GM18498 (cell line): ENCODE results near the gene TRAF7.
"Not testable (repeated sequence)": the region's sequence is repeated elsewhere in the genome, so short reads cannot be mapped to it uniquely, and the experiment has no call there.

Experiments used
- ATAC-seq: cut with Tn5 transposase; IDR thresholded peaks from one replicate; pipeline ENCODE4 v1.9.1; 2021; ENCODE audit warnings: mild to moderate bottlenecking, moderate library complexity; ENCODE audit not compliant: unreplicated experiment

Gene TRAF7

GRCh38 chr16:2197765-2198164, 42.2 kb downstream of the TRAF7 start:
- ATAC-seq, result no peak

DNA sequence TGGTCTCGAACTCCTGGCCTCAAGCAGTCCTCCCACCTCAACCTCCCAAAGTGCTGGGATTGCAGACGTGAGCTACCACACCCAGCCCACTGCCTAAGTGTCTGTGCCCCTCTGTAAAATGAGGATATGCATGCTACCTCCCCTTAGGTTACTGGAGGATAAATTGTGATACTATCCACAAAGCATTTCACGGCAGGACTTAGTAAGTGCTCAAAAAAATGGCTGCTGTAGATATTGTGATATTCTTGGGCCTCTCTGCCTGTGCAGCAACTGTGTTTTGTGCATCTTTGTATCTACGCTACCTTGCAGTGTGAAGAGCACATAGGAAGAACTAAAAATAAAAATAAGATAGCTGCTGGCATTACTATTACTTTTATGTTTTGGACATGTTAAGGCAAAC, 42.7 kb downstream of the TRAF7 start:
- no peak for ATAC-seq

GRCh38 chr16:2199095-2199494, 43.5 kb downstream of the TRAF7 start:
- no peak for ATAC-seq

GRCh38 chr16:2199621-2200139, 44.1 kb downstream of the TRAF7 start:
- ATAC-seq, result no peak

DNA sequence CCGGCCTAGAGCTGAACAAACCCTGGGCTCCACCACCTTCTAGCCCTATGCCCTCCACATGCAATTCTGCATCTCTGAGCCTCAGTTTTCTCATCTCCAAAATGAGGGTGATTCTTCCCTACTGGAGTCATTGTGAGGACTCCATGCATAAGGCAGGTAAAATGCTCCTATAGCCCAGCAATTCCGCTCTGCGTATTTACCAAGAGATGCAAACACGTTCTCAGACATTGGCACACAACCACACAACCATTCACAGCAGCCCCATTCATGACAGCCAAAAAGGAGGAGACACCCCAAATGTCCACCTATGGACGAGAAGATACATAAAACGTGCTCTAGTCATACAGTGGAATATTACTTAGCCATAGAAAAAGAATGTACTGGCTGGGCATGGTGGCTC, 44.7 kb downstream of the TRAF7 start:
- ATAC-seq, result no peak

DNA sequence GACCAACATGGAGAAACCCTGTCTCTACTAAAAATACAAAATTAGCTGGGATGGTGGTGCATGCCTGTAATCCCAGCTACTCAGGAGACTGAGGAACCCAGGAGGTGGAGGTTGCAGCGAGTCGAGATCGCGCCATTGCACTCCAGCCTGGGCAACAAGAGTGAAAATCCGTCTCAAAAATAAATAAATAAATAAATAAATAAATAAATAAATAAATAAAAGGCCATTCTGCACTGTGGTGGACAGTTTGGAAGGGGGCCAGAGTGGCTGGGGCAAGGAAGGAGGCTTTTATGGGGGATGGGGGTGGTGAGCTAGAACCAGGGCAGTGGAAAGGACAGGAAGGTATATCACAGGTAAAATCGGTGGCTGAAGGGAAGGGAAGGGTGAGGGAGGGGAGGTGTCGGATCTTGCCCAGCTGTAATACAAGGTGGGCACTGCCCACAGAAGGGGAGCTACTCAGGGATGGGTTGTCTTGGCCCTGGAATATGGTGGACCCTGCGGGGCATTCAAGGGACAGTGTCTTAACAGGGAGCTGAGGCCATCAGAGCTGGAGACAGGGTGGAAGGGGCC, 47.6 kb downstream of the TRAF7 start:
- ATAC-seq, result not testable (repeated sequence)

- no peak for ATAC-seq
Observed at GRCh38 chr16:2204416-2205103, 49.0 kb downstream of the TRAF7 start.

- ATAC-seq, result peak; percentile 74
Observed at GRCh38 chr16:2205104-2205966, 49.8 kb downstream of the TRAF7 start, which contains the start of gene MLST8. MLST8 (plus strand) TSS chr16:2205454; CDS start chr16:2206086, 632 bp downstream.

- ATAC-seq, result peak; percentile 8
Observed at GRCh38 chr16:2205967-2206313, 50.4 kb downstream of the TRAF7 start.

GRCh38 chr16:2206420-2206779, 50.8 kb downstream of the TRAF7 start:
- no peak for ATAC-seq

DNA sequence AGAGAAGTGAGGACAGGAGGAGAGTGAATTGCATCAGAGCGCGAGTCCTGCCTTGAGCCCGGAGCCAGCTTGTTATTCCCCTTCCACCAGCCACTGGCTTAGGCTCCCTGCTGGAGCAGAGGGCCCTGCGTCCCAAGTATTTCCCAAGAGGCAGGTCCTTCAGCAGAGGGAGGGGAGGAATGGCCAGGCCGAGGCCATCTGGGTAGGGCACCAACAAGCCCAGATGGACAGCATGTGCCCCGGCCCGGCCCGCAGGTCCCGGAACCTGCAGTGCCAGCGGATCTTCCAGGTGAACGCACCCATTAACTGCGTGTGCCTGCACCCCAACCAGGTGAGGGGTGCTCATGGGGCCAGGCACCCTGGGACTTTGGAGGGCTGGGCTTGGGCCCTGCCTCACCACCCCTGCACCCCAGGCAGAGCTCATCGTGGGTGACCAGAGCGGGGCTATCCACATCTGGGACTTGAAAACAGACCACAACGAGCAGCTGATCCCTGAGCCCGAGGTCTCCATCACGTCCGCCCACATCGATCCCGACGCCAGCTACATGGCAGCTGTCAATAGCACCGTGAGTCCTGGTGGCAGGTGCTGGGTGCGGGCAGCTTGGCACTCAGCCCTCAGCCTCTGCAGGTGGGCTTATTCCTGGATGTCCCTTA, 51.3 kb downstream of the TRAF7 start:
- no peak for ATAC-seq

GRCh38 chr16:2207872-2208271, 52.3 kb downstream of the TRAF7 start:
- no peak for ATAC-seq

- ATAC-seq, result no peak
Observed at GRCh38 chr16:2208308-2208707, 52.7 kb downstream of the TRAF7 start.

GRCh38 chr16:2208772-2209171, 53.2 kb downstream of the TRAF7 start:
- no peak for ATAC-seq

DNA sequence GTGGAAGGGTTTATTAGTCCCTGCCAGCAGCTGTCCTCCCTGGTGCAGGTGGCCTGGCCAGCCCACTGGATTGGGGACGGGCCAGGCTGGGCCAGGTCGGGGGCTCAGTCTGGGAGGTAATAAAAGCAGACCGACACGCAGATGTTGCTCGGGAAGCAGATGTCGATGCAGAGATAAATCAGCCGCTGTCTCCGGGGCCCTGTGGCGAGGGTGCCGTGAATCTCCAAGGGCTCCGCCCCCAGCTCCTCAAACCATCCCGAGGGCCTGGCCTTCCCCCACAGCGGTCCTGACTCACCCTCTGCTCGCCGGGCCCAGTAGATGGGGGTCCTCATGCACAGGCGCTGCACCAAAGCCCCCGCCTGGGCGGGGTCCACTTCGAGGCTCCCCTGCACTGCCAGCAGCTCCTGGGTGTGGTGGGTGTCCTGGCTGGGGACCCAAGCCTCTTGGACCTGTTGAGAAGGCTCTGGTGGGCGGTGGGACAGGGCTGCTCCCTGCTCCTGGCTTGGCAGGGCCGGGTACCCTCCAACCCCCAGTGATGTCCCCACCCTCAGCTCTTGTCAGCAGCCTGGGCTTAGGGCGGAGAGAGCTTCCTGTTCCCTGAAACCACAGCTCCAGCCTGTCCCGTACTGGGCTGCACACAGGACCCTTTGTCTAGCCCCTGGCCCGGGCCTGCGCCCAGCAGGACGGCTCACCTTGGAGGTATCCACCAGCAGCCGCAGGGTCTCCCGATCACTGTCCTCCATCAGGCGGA, 53.9 kb downstream of the TRAF7 start:
- ATAC-seq, result no peak

GRCh38 chr16:2210009-2210332, 54.4 kb downstream of the TRAF7 start:
- no peak for ATAC-seq

DNA sequence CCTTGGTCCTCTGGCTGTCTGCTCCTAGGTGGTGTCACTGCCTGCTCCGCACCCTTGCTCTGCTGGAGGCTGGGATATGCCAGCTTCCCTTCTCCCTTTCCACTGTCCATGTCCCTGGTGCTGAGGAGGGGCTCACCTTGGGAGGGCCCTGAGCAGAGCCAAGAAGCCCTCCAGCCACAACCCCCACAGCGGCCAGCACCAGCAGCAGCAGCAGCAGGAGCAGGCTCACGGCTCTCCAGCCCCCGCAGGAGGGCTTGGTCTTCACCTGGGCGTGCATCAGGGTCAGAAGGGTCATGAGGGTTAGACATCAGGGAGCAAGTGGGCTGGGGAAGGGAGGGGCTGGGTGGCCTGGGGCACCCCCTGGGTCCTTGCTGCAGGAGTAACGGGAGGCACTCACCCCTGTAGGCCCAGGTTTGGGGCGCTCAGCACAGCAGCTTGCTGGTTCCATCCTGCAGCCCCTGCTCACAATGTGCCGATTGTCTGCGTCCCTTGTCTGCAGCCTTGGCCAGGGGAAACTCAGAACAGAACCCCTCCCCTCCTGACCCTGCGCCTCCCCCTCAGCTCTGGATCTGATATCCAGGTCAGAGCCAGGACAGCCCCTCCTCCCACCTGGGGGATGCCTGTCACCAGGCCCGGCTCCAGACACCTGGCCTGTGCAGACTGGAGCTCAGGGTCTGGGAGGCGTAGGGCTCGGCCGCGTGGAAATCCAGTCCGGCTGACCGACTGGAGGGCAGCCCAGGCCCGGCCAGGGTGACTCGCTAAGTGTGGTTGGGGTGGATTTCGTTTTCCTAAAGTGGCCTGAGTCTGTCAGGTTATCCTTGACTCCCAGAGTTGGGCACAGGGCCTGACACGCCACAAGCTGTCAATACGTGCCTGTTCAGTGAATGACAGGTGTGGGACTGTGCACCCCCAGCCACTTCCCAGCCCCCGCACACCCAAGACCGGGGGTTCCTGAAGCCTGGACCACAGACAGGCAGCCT, 55.1 kb downstream of the TRAF7 start, which contains the start of gene BRICD5:
BRICD5 (minus strand) TSS at position 478 of the 980 bp plus-strand sequence; CDS start at position 448, 30 bp downstream.
- no peak for ATAC-seq

- ATAC-seq, result no peak
Observed at GRCh38 chr16:2211923-2212347, 56.4 kb downstream of the TRAF7 start.
